HepG2 (cell line): ENCODE measurements around the gene PLEKHB1. TPM values are rescaled to one million over a fixed set of nuclear protein-coding genes. Genes with fewer than 3 reads are reported as not detected.

Source experiments
- CC2D1A ChIP-seq: sonication (generic); formaldehyde crosslinking; IDR thresholded peaks from 2 replicates; pipeline ENCODE4 v1.8.1; 2023; ENCODE audit warnings: mild to moderate bottlenecking, missing genetic modification reagents
- EEA1 ChIP-seq: sonication (generic); formaldehyde crosslinking; IDR thresholded peaks from 2 replicates; pipeline ENCODE4 v1.5.1; 2020; ENCODE audit warnings: mild to moderate bottlenecking, missing genetic modification reagents, borderline replicate concordance
- GATAD2A ChIP-seq: IDR thresholded peaks from 2 replicates; pipeline ENCODE4 v1.6.1; 2016
- HNRNPK ChIP-seq: fragments of 200-400 bp; formaldehyde crosslinking; IDR thresholded peaks from 2 replicates; pipeline ENCODE4 v1.6.1; 2018; ENCODE audit warnings: low read length, low read depth, moderate library complexity, mild to moderate bottlenecking; ENCODE audit not compliant: poor library complexity, severe bottlenecking
- TCF7 ChIP-seq: sonication (generic); IDR thresholded peaks from 2 replicates; pipeline ENCODE4 v1.6.1; 2016; ENCODE audit warnings: antibody characterized with exemption, low read depth
- THAP7 ChIP-seq: sonication (generic); formaldehyde crosslinking; IDR thresholded peaks from 2 replicates; pipeline ENCODE4 v1.8.1; 2023; ENCODE audit warnings: mild to moderate bottlenecking, missing genetic modification reagents
- TMF1 ChIP-seq: sonication (generic); formaldehyde crosslinking; IDR thresholded peaks from 2 replicates; pipeline ENCODE4 v1.8.1; 2022; ENCODE audit warnings: low read depth, missing genetic modification reagents
- ZNF281 ChIP-seq: sonication (generic); formaldehyde crosslinking; IDR thresholded peaks from 2 replicates; pipeline ENCODE4 v1.4.0; 2020; ENCODE audit warnings: missing genetic modification reagents, borderline replicate concordance
- polyA plus RNA-seq, 8 experiments: library from polyadenylated mRNA; depleted of rRNA in 3 of 8; stranded (reverse) in 7 of 8; unstranded in 1 of 8; fragments of >200 nt; fragmentation: Illumina TruSeq in 4 of 8; extraction: Trizol in 4 of 8; gene quantifications; 2 replicates each; pipeline versions ENCODE4 v1.2.1 to v1.2.3, GENCODE V29; 2011 to 2016; ENCODE audit warnings: low read depth in 4 of 8, missing spikeins in 1 of 8, mixed read lengths in 1 of 8; ENCODE audit not compliant: insufficient read depth in 1 of 8
- total RNA-seq, 5 experiments: library from RNA; depleted of rRNA; stranded (reverse); fragments of >200 nt; fragmentation: Illumina TruSeq; extraction: Trizol; gene quantifications; 2 replicates each; pipeline ENCODE4 v1.2.3, GENCODE V29; 2016; ENCODE audit warnings: low read depth in 1 of 5
- TF ChIP-seq, protein P1 (sequence below): sonication (generic); formaldehyde crosslinking; IDR thresholded peaks from 2 replicates; pipeline ENCODE4 v1.5.1; 2020; ENCODE audit warnings: missing genetic modification reagents, mild to moderate bottlenecking, borderline replicate concordance

PLEKHB1 gene
- total and polyA plus RNA-seq, 2 of the 13 experiments (the other 11 are each of a cell fraction or from before 2014, with no cell fraction given), result 68.0 to 99.3 TPM

- TF ChIP-seq ZNF281 (CRISPR knock-in tag) (peak; percentile 92), TCF7 (no peak), EEA1 (no peak), HNRNPK (peak; percentile 91), CC2D1A (no peak), THAP7 (CRISPR knock-in tag) (peak; percentile 7; the same call in 1 of the 2 replicates), GATAD2A (peak; percentile 24; the same call in 1 of the 2 replicates), TMF1 (CRISPR knock-in tag) (peak; percentile 85; the same call in 1 of the 2 replicates)
- TF ChIP-seq, protein P1, sequence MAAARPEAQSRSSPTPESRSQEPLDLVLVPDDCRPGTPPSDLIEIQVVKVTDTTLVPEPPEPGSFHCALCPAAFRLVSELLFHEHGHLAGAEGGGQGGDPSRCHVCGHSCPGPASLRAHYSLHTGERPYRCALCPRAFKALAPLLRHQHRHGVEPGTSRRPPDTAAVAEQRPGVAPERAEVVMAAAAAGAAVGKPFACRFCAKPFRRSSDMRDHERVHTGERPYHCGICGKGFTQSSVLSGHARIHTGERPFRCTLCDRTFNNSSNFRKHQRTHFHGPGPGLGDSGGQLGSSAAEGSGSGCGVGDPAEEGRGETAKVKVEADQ (CRISPR knock-in tag), result no peak
These were observed 48.2 kb upstream of the PLEKHB1 start, which contains the start of gene FAM168A (continued) for GRCh38 chr11:73597956-73598718.
